Nucleus accumbens (tissue), 56 donors: ENCODE measurements around the gene PGLYRP4.
A peak's percentile ranks its signal among the peaks of the same experiment; 100 is the strongest.

Experiments used
- DNase-seq, 56 donors: peaks; one replicate each; lab custom pipeline; 2025; lab: John Stamatoyannopoulos, UW

Gene PGLYRP4, protein sequence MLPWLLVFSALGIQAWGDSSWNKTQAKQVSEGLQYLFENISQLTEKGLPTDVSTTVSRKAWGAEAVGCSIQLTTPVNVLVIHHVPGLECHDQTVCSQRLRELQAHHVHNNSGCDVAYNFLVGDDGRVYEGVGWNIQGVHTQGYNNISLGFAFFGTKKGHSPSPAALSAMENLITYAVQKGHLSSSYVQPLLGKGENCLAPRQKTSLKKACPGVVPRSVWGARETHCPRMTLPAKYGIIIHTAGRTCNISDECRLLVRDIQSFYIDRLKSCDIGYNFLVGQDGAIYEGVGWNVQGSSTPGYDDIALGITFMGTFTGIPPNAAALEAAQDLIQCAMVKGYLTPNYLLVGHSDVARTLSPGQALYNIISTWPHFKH

DNA sequence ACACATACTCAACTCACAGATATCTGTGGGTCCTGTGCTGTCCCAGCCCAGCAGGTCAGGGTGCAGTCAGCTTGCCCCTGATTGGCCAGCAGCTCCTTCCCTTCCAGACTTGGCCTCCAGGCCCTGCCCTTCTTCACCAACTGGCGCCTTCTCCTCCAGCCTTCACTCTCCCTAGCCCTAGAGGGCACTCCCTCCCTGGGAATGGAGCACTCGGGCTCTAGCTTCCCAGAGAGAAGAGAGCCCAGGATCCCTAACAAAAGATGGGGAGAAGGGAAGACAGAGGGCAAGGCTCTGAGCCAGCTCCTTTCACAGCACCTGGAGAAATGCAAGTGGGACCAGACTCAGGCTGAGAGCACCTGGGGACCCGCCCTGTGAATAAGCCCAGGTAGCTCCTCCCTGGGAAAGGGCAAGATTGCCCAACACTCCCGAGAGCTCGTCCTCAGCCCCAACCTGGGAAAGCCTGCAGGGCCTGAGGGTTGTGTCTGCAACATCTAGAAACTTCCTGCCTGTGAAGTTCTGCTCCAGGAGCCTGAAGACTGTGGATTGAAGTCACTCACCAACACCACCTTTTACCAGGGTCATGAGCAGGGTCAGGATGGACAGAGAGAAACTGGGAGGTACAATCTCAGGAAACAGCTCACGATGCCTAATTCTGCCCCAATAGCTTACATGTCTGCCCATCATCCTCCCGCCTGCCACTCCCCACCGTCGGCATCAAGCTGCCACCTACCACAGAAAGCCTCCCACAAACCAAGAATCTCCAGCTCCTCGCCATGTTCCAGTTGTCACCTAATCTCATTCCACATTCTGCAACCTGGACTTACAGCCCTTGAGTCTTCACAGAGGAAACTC is at the start of gene PGLYRP4:
Gene PGLYRP4 (minus strand): TSS at position 331 of the 852 bp plus-strand sequence. CDS start 909 bp downstream, outside the sequence.
- no peak for DNase-seq

DNA sequence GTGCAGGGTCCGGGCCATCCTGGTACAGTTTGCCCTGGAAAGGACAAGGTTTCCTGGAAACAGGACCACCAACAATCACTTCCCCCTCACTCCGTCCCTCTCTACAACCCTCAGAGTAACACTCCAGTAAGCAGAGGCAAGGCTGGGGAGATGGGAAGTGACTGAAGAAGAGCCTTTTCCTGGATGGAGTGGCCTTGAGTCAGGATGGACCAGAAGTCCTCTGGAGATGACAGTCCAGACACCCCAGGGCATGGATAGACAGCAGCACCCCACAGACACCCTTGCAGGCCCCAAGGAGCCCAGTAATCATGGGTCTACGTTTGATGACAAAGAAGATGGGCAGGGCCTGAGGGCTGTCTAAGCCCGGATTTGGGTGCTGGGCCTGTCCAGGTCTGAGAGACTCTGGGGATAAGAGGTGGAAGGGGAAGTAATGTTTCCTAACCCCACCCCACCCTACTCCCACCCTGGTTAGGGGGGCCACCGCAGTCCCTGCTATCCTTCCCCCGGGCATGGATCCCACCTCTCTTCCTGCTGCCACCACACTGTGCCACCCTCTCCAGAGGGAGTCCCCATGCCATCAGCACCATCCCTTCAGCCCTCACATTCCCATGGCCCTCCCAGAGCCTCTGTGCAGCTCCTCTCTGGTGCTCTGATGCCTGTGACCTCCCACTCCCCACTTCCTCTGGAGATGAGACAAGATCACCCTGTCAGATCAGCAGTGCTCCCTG is 49.4 kb upstream of the PGLYRP4 start:
- DNase-seq: no peak

DNA sequence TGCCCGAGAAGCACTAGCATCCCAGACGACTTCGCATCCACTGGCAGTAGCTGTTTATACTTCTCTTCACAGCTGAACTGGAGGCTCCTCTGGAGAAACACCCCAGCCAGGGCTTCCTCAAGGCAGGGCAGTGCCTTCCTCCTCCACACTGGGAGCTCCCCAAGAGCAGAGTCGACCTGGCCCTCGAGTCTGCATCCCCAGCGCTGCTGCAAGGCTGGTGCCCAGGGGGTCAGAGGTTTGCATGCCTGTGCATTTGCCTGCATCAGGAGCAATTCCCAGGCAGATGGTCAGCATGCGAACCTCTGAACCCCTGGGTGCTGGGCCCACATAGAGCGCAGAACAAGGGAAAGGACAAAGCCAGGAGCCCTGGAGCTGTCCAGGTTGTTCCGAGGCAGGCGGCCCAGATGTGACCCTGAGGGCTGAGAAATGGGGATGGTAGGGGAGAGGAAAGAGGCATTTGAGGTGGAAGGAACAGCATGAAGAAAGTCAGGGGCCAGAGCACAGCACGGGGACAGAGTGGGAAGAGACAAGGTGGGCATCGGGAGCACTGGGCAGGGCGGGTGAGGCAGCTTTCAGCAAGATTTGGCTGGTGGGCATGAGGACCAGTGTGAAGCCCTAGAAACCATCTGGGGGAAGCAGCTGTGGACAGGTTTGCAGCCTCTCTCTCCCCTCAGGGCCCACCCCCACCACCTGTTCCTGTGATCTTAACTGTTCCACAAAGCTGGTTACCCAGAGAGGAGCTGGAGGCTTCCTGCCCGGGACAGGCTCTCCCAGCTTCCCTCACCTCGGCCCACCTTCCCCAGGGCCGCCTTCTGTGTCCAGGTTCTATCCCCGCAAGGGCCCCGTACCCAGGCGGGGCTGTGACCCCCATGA is 48.6 kb upstream of the PGLYRP4 start:
- no peak for DNase-seq

DNA sequence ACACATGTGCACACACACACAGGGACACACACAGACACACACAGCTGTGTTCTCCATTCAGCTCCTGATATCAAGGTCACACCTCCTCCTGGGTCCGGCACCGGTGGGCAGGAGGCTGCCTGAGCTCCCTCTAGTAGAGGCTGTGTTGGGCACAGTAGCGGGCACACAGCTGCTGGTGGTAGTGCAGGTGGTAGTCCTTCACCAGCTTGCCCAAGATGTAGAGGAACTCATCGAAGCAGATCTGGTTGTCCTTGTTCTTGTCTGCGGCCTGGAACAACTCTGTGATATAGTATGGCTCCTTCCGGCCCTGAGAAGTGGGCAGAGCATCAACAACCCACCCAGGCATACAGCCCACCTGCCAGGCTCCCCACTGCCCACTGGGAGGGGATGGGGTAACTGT is 47.8 kb upstream of the PGLYRP4 start:
- no peak for DNase-seq

DNA sequence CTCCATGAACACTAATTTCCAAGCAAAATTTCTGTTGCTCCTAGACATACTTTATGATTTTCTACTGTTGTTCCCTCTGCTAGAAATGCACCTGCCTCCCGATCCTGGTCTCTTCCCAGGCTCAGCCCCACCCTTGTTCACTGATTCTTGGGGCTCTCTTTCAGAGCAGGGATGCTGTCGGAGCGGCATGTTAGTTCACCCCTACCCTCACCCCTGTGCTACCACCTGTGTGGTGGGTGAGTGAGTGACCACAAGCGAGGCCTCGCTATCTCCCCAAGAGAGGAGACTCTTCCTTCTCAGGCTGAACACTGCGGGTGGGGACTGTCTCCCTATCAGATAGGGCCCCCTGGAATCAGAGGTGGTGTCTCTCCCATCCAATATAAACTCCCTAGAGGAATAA is 47.1 kb upstream of the PGLYRP4 start:
- no peak for DNase-seq

DNA sequence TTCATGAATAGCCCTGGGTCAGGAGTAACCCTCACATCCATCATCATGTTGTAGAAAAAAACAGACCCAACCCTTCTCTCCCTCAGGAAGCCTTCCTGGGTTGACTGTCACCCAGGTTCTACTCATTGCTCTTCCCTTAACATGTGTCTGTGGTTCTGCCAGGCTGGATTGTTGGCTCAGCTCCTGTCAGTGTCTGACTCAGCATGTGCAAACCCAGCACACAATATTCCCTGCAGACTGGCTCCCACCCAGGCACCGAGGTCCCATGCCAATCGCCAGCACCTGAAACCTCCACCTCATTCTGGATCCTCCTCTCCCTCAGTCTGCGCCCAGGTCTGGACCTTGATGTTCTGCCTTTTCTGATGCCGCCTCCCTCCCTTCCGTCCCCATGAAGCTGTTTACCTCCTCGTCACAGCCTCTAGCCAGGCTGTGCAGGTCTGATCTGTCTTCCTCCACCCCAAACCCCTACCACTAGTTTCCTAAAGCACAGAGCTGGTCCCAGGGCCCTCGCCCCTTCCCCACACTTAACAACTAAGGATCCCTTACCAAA is 46.6 kb upstream of the PGLYRP4 start:
- DNase-seq: no peak

DNA sequence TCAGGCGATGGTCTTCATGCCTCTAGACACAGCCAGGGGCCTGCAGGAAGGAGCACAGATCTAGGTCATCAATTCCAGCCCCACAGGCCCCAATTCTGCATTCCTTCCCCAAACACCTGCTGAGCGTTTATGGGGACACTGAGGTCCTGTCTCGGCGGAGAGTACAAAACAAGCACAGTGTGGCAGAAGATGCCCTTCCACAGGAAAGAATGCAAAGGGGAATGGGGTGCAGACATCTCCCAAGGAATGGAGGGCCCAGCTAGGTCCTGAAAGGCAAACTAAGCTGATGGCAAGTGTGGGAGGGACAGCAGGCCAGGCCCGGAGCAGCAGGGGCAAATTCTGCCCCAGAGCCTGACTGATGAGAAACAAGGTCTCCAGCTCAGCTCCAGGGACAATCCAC is 45.8 kb upstream of the PGLYRP4 start:
- no peak for DNase-seq

DNA sequence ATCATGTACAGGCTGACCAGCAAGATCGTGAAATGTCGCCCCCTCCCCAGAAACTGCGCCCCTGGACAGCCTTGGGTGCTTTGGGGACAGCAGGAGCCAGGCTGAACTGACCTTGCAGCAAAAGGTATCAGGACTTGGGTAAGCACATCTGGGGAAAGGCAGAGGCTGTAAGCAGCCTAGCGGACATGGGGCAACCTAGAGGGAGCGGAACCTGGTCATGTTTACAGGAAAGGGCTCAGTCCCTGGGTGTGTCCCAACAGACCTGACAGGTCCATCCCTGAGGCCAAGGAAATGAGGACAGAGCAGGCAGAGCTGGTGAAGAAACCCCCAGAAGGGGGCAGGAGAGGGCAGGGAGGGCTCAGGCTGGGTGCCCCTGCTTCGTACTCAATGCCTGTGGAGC is 45.3 kb upstream of the PGLYRP4 start:
- DNase-seq: no peak

DNA sequence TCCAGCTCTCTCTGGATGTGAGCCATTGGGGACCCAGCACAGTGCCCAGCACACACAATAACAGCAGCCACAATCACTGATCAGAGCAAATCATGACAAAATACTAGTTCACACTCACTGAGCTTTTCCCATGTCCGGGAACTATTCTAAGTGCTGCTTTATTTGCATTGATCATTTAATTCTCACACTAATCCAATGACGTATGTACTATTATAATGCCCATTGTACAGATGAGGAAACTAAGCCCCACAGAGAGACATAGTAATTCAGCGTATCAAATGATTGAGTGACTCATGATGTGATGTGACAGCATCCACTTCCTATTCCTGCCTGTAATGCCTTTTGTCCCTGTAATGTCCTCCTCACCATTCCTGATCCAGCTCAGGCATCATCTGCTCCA is 44.2 kb upstream of the PGLYRP4 start:
- DNase-seq: no peak

DNA sequence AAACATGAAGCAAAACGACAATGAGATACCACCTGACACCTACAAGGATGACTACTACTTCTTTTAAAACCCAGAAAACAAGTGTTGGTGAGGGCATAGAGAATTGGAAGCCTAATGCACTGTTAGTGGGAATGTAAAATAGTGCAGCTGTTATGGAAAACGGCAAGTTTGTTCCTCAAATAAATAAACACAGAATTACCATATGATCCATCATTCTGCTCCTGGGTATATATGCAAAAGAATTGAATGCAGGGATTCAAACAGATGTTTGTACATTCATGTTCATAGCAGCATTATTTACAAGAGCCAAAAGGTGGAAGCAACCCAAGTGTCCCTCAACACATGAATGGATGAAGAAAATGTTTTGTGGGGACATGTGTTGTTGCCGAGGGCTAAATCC is 43.6 kb upstream of the PGLYRP4 start:
- DNase-seq: no peak

DNA sequence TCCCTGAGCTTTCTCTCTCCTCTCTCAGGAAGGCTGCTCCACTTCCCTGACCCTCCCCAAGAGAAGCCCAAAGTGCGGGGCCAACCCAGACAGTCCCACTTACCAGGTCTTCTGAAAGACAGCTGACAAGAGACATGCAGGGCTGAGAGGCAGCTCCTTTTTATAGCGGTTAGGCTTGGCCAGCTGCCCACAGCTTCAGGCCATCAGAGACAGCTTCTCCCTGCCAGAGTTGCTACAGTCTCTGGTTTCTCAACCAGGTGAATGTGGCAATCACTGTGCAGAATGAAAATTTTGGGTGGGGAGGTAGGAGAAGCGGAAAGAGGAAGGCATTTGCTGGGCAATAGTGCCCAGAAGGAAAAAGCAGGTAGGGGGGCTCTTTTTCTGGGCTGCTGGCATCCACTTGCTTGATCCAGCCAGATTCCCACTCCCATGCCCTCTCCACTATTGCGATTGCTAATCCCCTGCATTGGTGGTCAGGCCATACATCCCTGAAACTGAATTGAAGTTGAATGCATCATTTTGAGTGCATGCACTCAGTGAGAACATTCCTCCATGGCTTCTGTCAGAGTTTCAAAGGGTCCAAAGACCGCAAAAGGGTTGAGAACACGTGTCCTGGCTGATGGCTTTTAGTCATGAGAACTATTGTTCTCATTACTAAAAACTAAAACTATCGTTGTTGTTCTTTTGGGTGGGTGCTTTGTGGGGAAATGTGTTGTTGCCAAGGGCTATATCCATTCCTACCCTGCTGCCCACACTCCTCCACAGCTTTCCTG is 42.5 kb upstream of the PGLYRP4 start, which contains the start of gene S100A8:
Gene S100A8 (minus strand): TSS at position 136 of the 773 bp plus-strand sequence. CDS start 538 bp downstream, outside the sequence.
- peak in 2 of 56 donors; percentile 5 to 17 for DNase-seq

DNA sequence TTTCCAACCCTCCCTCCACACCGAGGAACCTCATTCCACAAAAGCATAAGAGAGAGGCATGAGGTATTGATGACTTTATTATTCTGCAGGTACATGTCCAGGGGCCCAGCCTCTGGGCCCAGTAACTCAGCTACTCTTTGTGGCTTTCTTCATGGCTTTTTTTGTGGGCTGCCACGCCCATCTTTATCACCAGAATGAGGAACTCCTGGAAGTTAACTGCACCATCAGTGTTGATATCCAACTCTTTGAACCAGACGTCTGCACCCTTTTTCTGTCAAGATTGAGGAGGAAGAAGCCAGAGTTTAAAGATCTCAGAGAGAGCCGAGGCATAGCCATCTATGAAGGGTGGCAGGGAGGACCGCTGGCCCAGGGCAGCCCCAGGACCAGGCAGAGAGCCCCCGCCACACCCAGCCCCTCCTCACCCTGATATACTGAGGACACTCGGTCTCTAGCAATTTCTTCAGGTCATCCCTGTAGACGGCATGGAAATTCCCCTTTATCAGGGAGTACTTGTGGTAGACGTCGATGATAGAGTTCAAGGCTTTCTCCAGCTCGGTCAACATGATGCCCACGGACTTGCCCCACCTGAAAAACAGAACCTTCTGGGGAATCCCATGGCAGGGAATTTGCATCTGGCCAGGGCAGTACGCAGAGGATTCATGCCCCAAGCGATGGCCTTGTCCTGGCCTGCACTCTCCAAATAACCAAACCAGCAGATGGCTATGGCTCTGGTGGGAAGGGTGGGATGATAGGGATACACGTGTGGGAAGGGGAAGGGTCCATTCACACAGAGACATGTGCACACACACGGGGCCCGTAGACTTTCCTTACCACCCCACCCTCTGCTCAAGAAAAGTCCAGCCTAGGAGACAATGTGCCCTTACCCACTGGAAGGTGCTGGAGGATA is 41.6 kb upstream of the PGLYRP4 start:
- DNase-seq: no peak

DNA sequence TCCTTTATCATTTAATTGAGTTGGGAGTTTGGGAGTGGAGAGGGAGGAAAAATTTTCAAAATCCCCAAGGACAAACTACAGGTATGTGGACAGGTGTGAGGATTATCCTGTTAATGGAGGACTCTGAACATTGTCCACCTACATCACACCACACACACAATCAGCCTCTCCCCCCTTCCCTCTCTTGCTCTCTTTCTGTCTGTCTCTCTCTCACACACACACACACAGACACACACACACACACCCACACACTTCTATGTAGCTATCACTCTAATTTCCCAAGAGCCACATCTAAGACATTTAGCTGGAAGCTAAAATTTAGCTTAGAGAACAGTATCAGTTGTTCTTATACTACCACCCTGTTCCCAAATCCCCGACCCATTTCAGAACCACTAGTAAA is 40.8 kb upstream of the PGLYRP4 start:
- no peak for DNase-seq

DNA sequence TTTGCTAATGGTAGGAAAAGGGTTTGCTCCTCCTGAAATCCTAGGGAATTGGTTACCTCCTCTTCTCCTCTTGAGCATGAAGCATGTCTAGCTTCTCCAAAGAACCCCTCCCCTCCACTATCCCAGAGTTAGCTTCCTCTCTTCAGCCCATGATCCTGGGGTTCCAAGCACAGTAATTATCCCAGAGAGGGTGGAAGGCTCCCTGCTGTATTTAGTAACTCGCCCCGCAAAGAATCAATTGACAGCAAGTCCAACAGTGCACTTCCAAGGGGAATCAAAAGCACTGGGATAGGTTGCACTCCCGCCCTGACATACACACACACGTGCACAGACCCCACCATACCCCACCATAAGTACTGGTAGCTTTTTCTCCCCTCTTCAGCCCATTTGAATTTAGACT is 39.1 kb upstream of the PGLYRP4 start:
- no peak for DNase-seq

DNA sequence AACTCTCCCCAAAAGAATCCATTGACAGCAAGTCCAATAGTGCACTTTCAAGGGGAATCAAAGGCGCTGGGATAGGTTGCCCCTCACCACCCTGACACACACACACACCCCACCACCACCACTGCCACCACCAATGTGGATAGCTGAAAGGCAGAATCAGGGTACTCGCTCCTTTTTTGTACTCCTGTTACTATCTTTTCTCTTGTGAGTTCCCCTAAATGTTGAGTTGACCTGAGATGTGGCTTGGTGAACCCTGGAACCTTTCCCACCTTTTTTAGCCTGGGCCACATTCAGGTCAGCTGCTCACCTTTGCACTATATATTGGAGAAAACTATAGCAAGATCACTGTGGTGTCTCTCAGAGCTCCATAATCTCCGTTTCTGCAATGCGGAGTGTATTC is 38.4 kb upstream of the PGLYRP4 start:
- no peak for DNase-seq

DNA sequence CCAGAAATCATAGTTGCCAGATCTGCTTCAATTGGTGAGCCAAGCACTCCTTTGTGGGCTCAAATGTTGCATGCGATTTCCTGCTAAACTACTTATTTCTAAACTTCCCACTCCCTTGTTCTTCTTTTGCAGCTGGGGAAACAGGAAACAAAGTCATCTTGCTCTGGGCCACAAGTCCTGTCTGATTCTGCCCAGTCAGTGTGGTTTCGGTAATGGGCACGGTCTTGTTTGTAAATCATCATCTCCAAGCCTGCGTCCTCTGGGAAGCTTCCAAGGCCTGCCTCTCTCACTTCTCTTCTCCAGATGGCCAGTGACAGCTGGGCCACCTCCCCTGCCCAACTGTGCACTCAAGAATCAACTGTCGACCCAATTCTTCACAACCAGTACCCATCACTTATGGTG is 37.9 kb upstream of the PGLYRP4 start:
- peak in 8 of 56 donors; percentile 6 to 29 (median 14) for DNase-seq

DNA sequence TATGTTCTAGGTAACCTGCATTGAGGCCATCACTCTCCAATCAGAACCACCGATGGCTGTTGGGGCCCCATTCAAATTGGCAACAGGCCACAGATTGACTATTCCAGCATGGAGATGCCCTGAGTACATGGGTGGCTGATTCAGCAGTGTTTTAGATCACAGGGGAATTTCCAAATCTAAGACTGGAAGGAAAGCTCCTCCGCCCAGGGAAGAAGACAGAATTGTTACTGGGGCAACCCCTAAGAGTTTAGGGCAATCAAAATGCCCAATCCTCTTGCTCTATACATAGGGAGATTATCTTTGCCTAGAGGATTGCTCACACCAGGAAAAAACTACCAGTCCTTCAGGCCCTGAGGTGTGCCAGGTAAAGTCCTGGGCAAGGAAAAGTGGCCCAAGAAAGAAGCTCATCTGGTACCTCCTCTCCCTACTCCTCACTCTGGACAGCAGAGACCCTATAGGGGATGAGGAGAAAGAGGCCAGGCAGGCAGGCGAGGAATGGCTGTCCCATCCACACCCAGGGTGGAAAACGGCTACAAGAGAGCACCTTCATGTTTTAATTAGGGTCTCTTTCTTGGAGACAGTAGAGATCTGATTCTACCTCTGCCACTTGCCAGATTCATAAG is 36.4 kb upstream of the PGLYRP4 start:
- DNase-seq: no peak
